SK-N-SH treated with all-trans-retinoic acid at 6 μM for 48 hours (cell line): ENCODE results near the gene FGD5.

Experiments used
- ATAC-seq: fragments of 200-7000 bp; cut with Tn5 transposase; 3 replicates; pipeline ENCODE4 v1.9.1; 2020; ENCODE audit warnings: mild to moderate bottlenecking, moderate library complexity
- BACH2 ChIP-seq: fragments of 250-450 bp; sonication (Bioruptor Pico); IDR thresholded peaks from 2 replicates; pipeline ENCODE4 v1.9.0; 2021; ENCODE audit warnings: mild to moderate bottlenecking, borderline replicate concordance
- CREB5 ChIP-seq: fragments of 250-450 bp; sonication (Bioruptor Pico); IDR thresholded peaks from 2 replicates; pipeline ENCODE4 v1.5.1; 2020; ENCODE audit warnings: low read depth, mild to moderate bottlenecking, moderate library complexity
- CSDC2 ChIP-seq: fragments of 250-450 bp; sonication (Bioruptor Pico); IDR thresholded peaks from 2 replicates; pipeline ENCODE4 v1.5.0; 2020; ENCODE audit warnings: mild to moderate bottlenecking, moderate library complexity
- ESRRG ChIP-seq: fragments of 250-450 bp; sonication (Bioruptor Pico); IDR thresholded peaks from 2 replicates; pipeline ENCODE4 v1.6.1; 2021; ENCODE audit warnings: mild to moderate bottlenecking
- GLIS3 ChIP-seq: fragments of 250-450 bp; sonication (Bioruptor Pico); IDR thresholded peaks from 2 replicates; pipeline ENCODE4 v1.5.0; 2020; ENCODE audit warnings: mild to moderate bottlenecking, moderate library complexity
- ISL1 ChIP-seq: fragments of 250-450 bp; sonication (Bioruptor Pico); IDR thresholded peaks from 2 replicates; pipeline ENCODE4 v2.1.2; 2022; ENCODE audit warnings: mild to moderate bottlenecking, moderate library complexity
- OSR1 ChIP-seq: fragments of 250-450 bp; sonication (Bioruptor Pico); IDR thresholded peaks from 2 replicates; pipeline ENCODE4 v1.8.0; 2022; ENCODE audit warnings: moderate library complexity, mild to moderate bottlenecking, inconsistent platforms
- PATZ1 ChIP-seq: fragments of 250-450 bp; sonication (Bioruptor Pico); IDR thresholded peaks from 2 replicates; pipeline ENCODE4 v1.8.0; 2020; ENCODE audit warnings: mild to moderate bottlenecking, moderate library complexity, borderline replicate concordance
- POU6F1 ChIP-seq: fragments of 250-450 bp; sonication (Bioruptor Pico); IDR thresholded peaks from 2 replicates; pipeline ENCODE4 v1.8.0; 2021; ENCODE audit warnings: low read depth, mild to moderate bottlenecking, moderate library complexity, borderline replicate concordance
- PPARA ChIP-seq: fragments of 250-450 bp; sonication (Bioruptor Pico); IDR thresholded peaks from 2 replicates; pipeline ENCODE4 v1.5.0; 2020; ENCODE audit warnings: mild to moderate bottlenecking, borderline replicate concordance
- RARB ChIP-seq: fragments of 250-450 bp; sonication (Bioruptor Pico); IDR thresholded peaks from 2 replicates; pipeline ENCODE4 v1.8.0; 2021; ENCODE audit warnings: mild to moderate bottlenecking, moderate library complexity
- SNAI2 ChIP-seq: fragments of 250-450 bp; sonication (Bioruptor Pico); IDR thresholded peaks from 2 replicates; pipeline ENCODE4 v1.5.0; 2020; ENCODE audit warnings: mild to moderate bottlenecking, moderate library complexity
- TOX ChIP-seq: fragments of 250-450 bp; sonication (Bioruptor Pico); IDR thresholded peaks from 2 replicates; pipeline ENCODE4 v1.8.0; 2021; ENCODE audit warnings: mild to moderate bottlenecking, moderate library complexity, borderline replicate concordance
- ZC3H10 ChIP-seq: fragments of 250-450 bp; sonication (Bioruptor Pico); IDR thresholded peaks from 2 replicates; pipeline ENCODE4 v1.5.1; 2021; ENCODE audit warnings: mild to moderate bottlenecking, moderate library complexity
- ZFP3 ChIP-seq: fragments of 250-450 bp; sonication (Bioruptor Pico); IDR thresholded peaks from 2 replicates; pipeline ENCODE4 v1.5.0; 2020; ENCODE audit warnings: mild to moderate bottlenecking, moderate library complexity
- ZFP30 ChIP-seq: fragments of 450-650 bp; formaldehyde crosslinking; IDR thresholded peaks from 2 replicates; pipeline ENCODE4 v1.5.0; 2022; ENCODE audit warnings: mild to moderate bottlenecking, moderate library complexity
- ZNF565 ChIP-seq: fragments of 450-650 bp; formaldehyde crosslinking; conservative IDR thresholded peaks from 2 replicates; pipeline ENCODE4 v1.5.0; 2020; ENCODE audit warnings: low read depth, mild to moderate bottlenecking, moderate library complexity
- ZNF70 ChIP-seq: fragments of 450-650 bp; formaldehyde crosslinking; IDR thresholded peaks from 2 replicates; pipeline ENCODE4 v1.5.0; 2020; ENCODE audit warnings: mild to moderate bottlenecking, moderate library complexity
- ZNF8 ChIP-seq: fragments of 450-650 bp; formaldehyde crosslinking; IDR thresholded peaks from 2 replicates; pipeline ENCODE4 v1.5.0; 2020; ENCODE audit warnings: mild to moderate bottlenecking, moderate library complexity

The FGD5 gene

GRCh38 chr3:14911651-14912050 lies 92.9 kb downstream of the FGD5 start:
- TF ChIP-seq ESRRG (no peak), ISL1 (CRISPR knock-in tag) (no peak), PPARA (CRISPR knock-in tag) (no peak), BACH2 (CRISPR knock-in tag) (no peak), ZC3H10 (CRISPR knock-in tag) (no peak), CSDC2 (CRISPR knock-in tag) (no peak), TOX (CRISPR knock-in tag) (no peak), ZNF8 (CRISPR knock-in tag) (no peak), OSR1 (no peak), ZNF70 (no peak)
- ATAC-seq: no peak

GRCh38 chr3:14913071-14913925 lies 94.5 kb downstream of the FGD5 start:
- TF ChIP-seq PPARA (CRISPR knock-in tag) (no peak), OSR1 (no peak), ISL1 (CRISPR knock-in tag) (no peak), PATZ1 (CRISPR knock-in tag) (no peak), ZNF565 (CRISPR knock-in tag) (no peak), POU6F1 (CRISPR knock-in tag) (no peak), CREB5 (no peak), RARB (CRISPR knock-in tag) (no peak), ZFP3 (CRISPR knock-in tag) (no peak), CSDC2 (CRISPR knock-in tag) (no peak), ZFP30 (CRISPR knock-in tag) (no peak), ESRRG (no peak), ZC3H10 (CRISPR knock-in tag) (no peak), ZNF70 (no peak)
- ATAC-seq: no peak

- no peak for TF ChIP-seq ISL1 (CRISPR knock-in tag)
- TF ChIP-seq ZFP30 (CRISPR knock-in tag): no peak
- TF ChIP-seq GLIS3 (CRISPR knock-in tag): no peak
- TF ChIP-seq CSDC2 (CRISPR knock-in tag): no peak
- TF ChIP-seq ESRRG: no peak
- TF ChIP-seq PATZ1 (CRISPR knock-in tag): no peak
- no peak for TF ChIP-seq CREB5
- no peak for TF ChIP-seq ZNF70
- TF ChIP-seq ZC3H10 (CRISPR knock-in tag): no peak
- TF ChIP-seq ZFP3 (CRISPR knock-in tag): no peak
- no peak for TF ChIP-seq POU6F1 (CRISPR knock-in tag)
- no peak for TF ChIP-seq BACH2 (CRISPR knock-in tag)
- no peak for TF ChIP-seq ZNF8 (CRISPR knock-in tag)
- no peak for TF ChIP-seq SNAI2 (CRISPR knock-in tag)
- no peak for TF ChIP-seq PPARA (CRISPR knock-in tag)
- no peak for ATAC-seq
Measured at GRCh38 chr3:14913926-14914778, 95.4 kb downstream of the FGD5 start.
